Thyroid gland (tissue), 4 donors: ENCODE measurements around the gene RPS6KC1. TPM values are rescaled to one million over a fixed set of nuclear protein-coding genes. Genes with fewer than 3 reads are reported as not detected.

Experiments used
- DNase-seq, 2 donors: peaks; one replicate each; pipeline ENCODE4 v3.0.0-alpha.2; 2019
- H3K27ac ChIP-seq, 3 donors: fragments of 200-600 bp; sonication (generic); 1 replicate in 2 of 3; 2 replicates in 1 of 3; pipeline ENCODE4 v1.5.1; 2016 to 2019; ENCODE audit warnings: mild to moderate bottlenecking in 1 of 3, moderate library complexity in 1 of 3
- H3K27me3 ChIP-seq: fragments of 200-600 bp; sonication (generic); one replicate; pipeline ENCODE4 v1.5.1; 2019
- H3K36me3 ChIP-seq, 2 donors: fragments of 200-600 bp; sonication (generic); one replicate each; pipeline ENCODE4 v1.5.1; 2016 to 2019
- H3K4me1 ChIP-seq, 2 donors: fragments of 200-600 bp; sonication (generic); one replicate each; pipeline ENCODE4 v1.5.1; 2017 to 2019
- H3K4me3 ChIP-seq, 3 donors: fragments of 200-600 bp; sonication (generic); replicated peaks in 1 of 3; 1 replicate in 2 of 3; 2 replicates in 1 of 3; pipeline ENCODE4 v1.5.1; 2016; ENCODE audit warnings: mild to moderate bottlenecking in 1 of 3
- H3K9me3 ChIP-seq: fragments of 200-600 bp; sonication (generic); one replicate; pipeline ENCODE4 v1.5.1; 2017
- CTCF ChIP-seq, 6 experiments: fragments of 200-600 bp in 3 of 6; fragments of 450-650 bp in 3 of 6; sonication (generic) in 3 of 6; IDR thresholded peaks; one replicate each; pipeline ENCODE4 v1.5.1; 2016 to 2019; ENCODE audit warnings: antibody characterized with exemption in 6 of 6, mild to moderate bottlenecking in 2 of 6, inconsistent platforms in 1 of 6, moderate library complexity in 1 of 6
- POLR2A ChIP-seq, 2 donors: fragments of 450-650 bp; IDR thresholded peaks; one replicate each; pipeline ENCODE4 v1.6.1; 2017; ENCODE audit warnings: antibody characterized with exemption in 2 of 2, mild to moderate bottlenecking in 2 of 2, moderate library complexity in 1 of 2
- WGBS, 2 donors: methylation state at CpG; one replicate each; pipeline ENCODE4 v1.1.5; 2017; 5-methylcytosine and 5-hydroxymethylcytosine counted together
- intact Hi-C: fragments of 100-400 bp; cut with DNase I; formaldehyde crosslinking; loops from one replicate; pipeline ENCODE4 v1.15.1; 2023
- total RNA-seq, 4 donors: library from RNA; depleted of rRNA; stranded (reverse); fragments of >200 nt; gene quantifications; one replicate each; pipeline ENCODE4 v1.2.3, GENCODE V29; 2016

RPS6KC1 gene
- total RNA-seq, 4 donors from 2014 or later: 20.3 to 29.9 (median 22.1) TPM

GRCh38 chr1:213054733-213055591, 3.9 kb downstream of the RPS6KC1 start:
- Histone ChIP-seq H3K4me1 (peaks cover 3 to 4% of the 10 kb centered on the region in 2 donors), H3K4me3 (no peak overlapping the region), H3K27ac (no peak overlapping the region), H3K27me3 (no peaks in the 10 kb centered on the region), H3K9me3 (no peaks in the 10 kb centered on the region), H3K36me3 (no peaks in the 10 kb centered on the region)
- intact Hi-C loops: no loop called here
- DNase-seq: no peak
- TF ChIP-seq POLR2A (IDR thresholded peaks at IDR 0.05) (no peak), CTCF (IDR thresholded peaks at IDR 0.05) (no peak)

GRCh38 chr1:213055767-213056166, 4.7 kb downstream of the RPS6KC1 start:
- no peak for DNase-seq
- Histone ChIP-seq H3K4me1 (peaks cover under 1 to 3% of the 10 kb centered on the region in 2 donors), H3K36me3 (no peaks in the 10 kb centered on the region), H3K27ac (no peak overlapping the region), H3K27me3 (no peaks in the 10 kb centered on the region), H3K9me3 (no peaks in the 10 kb centered on the region), H3K4me3 (no peak overlapping the region)
- WGBS, 2 donors: 85 to 89% methylated on average over 3 of the region's 3 CpGs
- no peak for TF ChIP-seq CTCF (IDR thresholded peaks at IDR 0.05)
- no peak for TF ChIP-seq POLR2A (IDR thresholded peaks at IDR 0.05)
- intact Hi-C loops: no loop called here

- DNase-seq: no peak
- intact Hi-C loops: no loop called here
- Histone ChIP-seq H3K9me3 (no peaks in the 10 kb centered on the region), H3K36me3 (no peaks in the 10 kb centered on the region), H3K4me1 (no peaks in the 10 kb centered on the region), H3K4me3 (no peak overlapping the region), H3K27ac (no peak overlapping the region), H3K27me3 (no peaks in the 10 kb centered on the region)
- WGBS, 2 donors: 93 to 94% methylated on average over 5 of the region's 5 CpGs
- TF ChIP-seq POLR2A (IDR thresholded peaks at IDR 0.05) (no peak), CTCF (IDR thresholded peaks at IDR 0.05) (no peak)
These were observed 6.4 kb downstream of the RPS6KC1 start for GRCh38 chr1:213057264-213058059.

GRCh38 chr1:213060836-213061235, 9.8 kb downstream of the RPS6KC1 start:
- intact Hi-C loops: no loop called here
- Histone ChIP-seq H3K9me3 (no peaks in the 10 kb centered on the region), H3K27ac (no peak overlapping the region), H3K4me1 (no peaks in the 10 kb centered on the region), H3K36me3 (no peaks in the 10 kb centered on the region), H3K4me3 (no peak overlapping the region), H3K27me3 (no peaks in the 10 kb centered on the region)
- WGBS, 2 donors: 97 to 98% methylated on average over 2 of the region's 2 CpGs
- DNase-seq: no peak
- no peak for TF ChIP-seq CTCF (IDR thresholded peaks at IDR 0.05)
- TF ChIP-seq POLR2A (IDR thresholded peaks at IDR 0.05): no peak

GRCh38 chr1:213061263-213061662, 10.2 kb downstream of the RPS6KC1 start:
- H3K27me3 ChIP-seq: no peaks in the 10 kb centered on the region
- DNase-seq: no peak
- no peaks in the 10 kb centered on the region for H3K4me1 ChIP-seq
- whole genome bisulfite sequencing, 2 donors: 97 to 100% methylated on average over 1 of the region's 1 CpG
- H3K9me3 ChIP-seq: no peaks in the 10 kb centered on the region
- TF ChIP-seq POLR2A (IDR thresholded peaks at IDR 0.05) (no peak), CTCF (IDR thresholded peaks at IDR 0.05) (no peak)
- H3K36me3 ChIP-seq: no peaks in the 10 kb centered on the region
- intact Hi-C loops: no loop called here
- H3K4me3 ChIP-seq: no peak overlapping the region
- H3K27ac ChIP-seq: no peak overlapping the region
